GM12878 (cell line): Measurements from ENCODE around the gene C19orf12.

ENCODE experiments used
- CTCF ChIP-seq, 3 experiments: IDR thresholded peaks in 2 of 3; conservative IDR thresholded peaks in 1 of 3; 2 replicates each; pipeline ENCODE4 v1.5.1; 2011; ENCODE audit warnings: low read depth in 3 of 3, low read length in 3 of 3, mild to moderate bottlenecking in 3 of 3, control low read depth in 2 of 3, moderate library complexity in 2 of 3, inconsistent platforms in 1 of 3, mixed read lengths in 1 of 3; ENCODE audit not compliant: control insufficient read depth in 2 of 3, insufficient read depth in 1 of 3; ENCODE audit errors: extremely low read depth in 1 of 3
- MYC ChIP-seq: IDR thresholded peaks from 2 replicates; pipeline ENCODE4 v1.6.1; 2011; ENCODE audit warnings: mild to moderate bottlenecking, low read length, moderate library complexity, inconsistent platforms; ENCODE audit not compliant: insufficient read depth, insufficient replicate concordance, insufficient read length, severe bottlenecking
- NR2C2 ChIP-seq: IDR thresholded peaks from 2 replicates; pipeline ENCODE4 v1.6.1; 2011; ENCODE audit warnings: borderline replicate concordance, low read depth; ENCODE audit not compliant: control insufficient read depth, insufficient read length
- POLR2A ChIP-seq: IDR thresholded peaks from 2 replicates; pipeline ENCODE4 v1.6.1; 2011; ENCODE audit warnings: low read depth, mild to moderate bottlenecking, low read length
- RB1 ChIP-seq: fragments of 450-650 bp; formaldehyde crosslinking; IDR thresholded peaks from 2 replicates; pipeline ENCODE4 v1.6.1; 2017; ENCODE audit warnings: mild to moderate bottlenecking, borderline replicate concordance
- RCOR1 ChIP-seq: conservative IDR thresholded peaks from 2 replicates; pipeline ENCODE4 v1.6.1; 2012; ENCODE audit warnings: low read depth, low read length, improper control_type of control experiment
- SP1 ChIP-seq: IDR thresholded peaks from one replicate; pipeline ENCODE4 v1.6.1; 2011; ENCODE audit warnings: low read depth, low read length
- SRF ChIP-seq, 2 experiments: IDR thresholded peaks; 2 replicates each; pipeline ENCODE4 v1.6.1; 2011; ENCODE audit warnings: low read depth in 2 of 2, low read length in 2 of 2, mild to moderate bottlenecking in 1 of 2, moderate library complexity in 1 of 2
- TF ChIP-seq, protein P1 (sequence below): IDR thresholded peaks from 2 replicates; pipeline ENCODE4 v1.6.1; 2012; ENCODE audit warnings: low read depth, low read length, improper control_type of control experiment

GRCh38 chr19:29678484-29679106 is 36.5 kb downstream of the C19orf12 start:
- TF ChIP-seq RCOR1, result no peak
- no peak for TF ChIP-seq POLR2A
- TF ChIP-seq, protein P1, sequence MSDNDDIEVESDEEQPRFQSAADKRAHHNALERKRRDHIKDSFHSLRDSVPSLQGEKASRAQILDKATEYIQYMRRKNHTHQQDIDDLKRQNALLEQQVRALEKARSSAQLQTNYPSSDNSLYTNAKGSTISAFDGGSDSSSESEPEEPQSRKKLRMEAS, result no peak
- TF ChIP-seq NR2C2, result no peak
- no peak for TF ChIP-seq RB1
- no peak for TF ChIP-seq CTCF (IDR thresholded peaks at IDR 0.05 in 2 of 3, conservative IDR thresholded peaks at IDR 0.05 in 1 of 3; ENCODE audit: control insufficient read depth in 2 of 3, extremely low read depth in 1 of 3, insufficient read depth in 1 of 3, low read depth in 3 of 3, low read length in 3 of 3)
- TF ChIP-seq SP1, result no peak
- no peak for TF ChIP-seq SRF (IDR thresholded peaks at IDR 0.05; ENCODE audit: low read depth in 2 of 2, low read length in 2 of 2)
- TF ChIP-seq MYC, result no peak
